HG03025 (cell line): Measurements from ENCODE around the gene SUPT3H.

Experiments used
- ATAC-seq: cut with Tn5 transposase; IDR thresholded peaks from one replicate; pipeline ENCODE4 v1.9.1; 2021; ENCODE audit warnings: mild to moderate bottlenecking, moderate library complexity; ENCODE audit not compliant: unreplicated experiment, low FRiP score

The SUPT3H gene

GRCh38 chr6:45272626-45273025 is 105.1 kb downstream of the SUPT3H start:
- ATAC-seq, result no peak

- no peak for ATAC-seq
These were observed 112.5 kb downstream of the SUPT3H start for GRCh38 chr6:45265246-45265645.

GRCh38 chr6:45260696-45261095 is 117.0 kb downstream of the SUPT3H start:
- no peak for ATAC-seq

GRCh38 chr6:45256697-45257695 is 120.7 kb downstream of the SUPT3H start:
- ATAC-seq, result no peak

- no peak for ATAC-seq
These were observed 122.3 kb downstream of the SUPT3H start for GRCh38 chr6:45255434-45255833.

- ATAC-seq, result no peak
These were observed 123.5 kb downstream of the SUPT3H start for GRCh38 chr6:45254253-45254652.

GRCh38 chr6:45253453-45253852 is 124.3 kb downstream of the SUPT3H start:
- ATAC-seq, result no peak

GRCh38 chr6:45231660-45232059 is 146.1 kb downstream of the SUPT3H start:
- ATAC-seq, result no peak

- ATAC-seq, result no peak
These were observed 148.3 kb downstream of the SUPT3H start for GRCh38 chr6:45229416-45229815.

- ATAC-seq, result no peak
These were observed 151.7 kb downstream of the SUPT3H start for GRCh38 chr6:45226081-45226480.

GRCh38 chr6:45222380-45222779 is 155.4 kb downstream of the SUPT3H start:
- no peak for ATAC-seq

GRCh38 chr6:45215759-45216158 is 162.0 kb downstream of the SUPT3H start:
- no peak for ATAC-seq

- no peak for ATAC-seq
These were observed 164.8 kb downstream of the SUPT3H start for GRCh38 chr6:45212976-45213375.

GRCh38 chr6:45209762-45210161 is 168.0 kb downstream of the SUPT3H start:
- no peak for ATAC-seq

GRCh38 chr6:45206793-45207492 is 170.8 kb downstream of the SUPT3H start:
- no peak for ATAC-seq

GRCh38 chr6:45201484-45201883 is 176.2 kb downstream of the SUPT3H start:
- ATAC-seq, result no peak

GRCh38 chr6:45200510-45200909 is 177.2 kb downstream of the SUPT3H start:
- no peak for ATAC-seq

- no peak for ATAC-seq
These were observed 178.2 kb downstream of the SUPT3H start for GRCh38 chr6:45199554-45199953.

GRCh38 chr6:45196121-45196520 is 181.6 kb downstream of the SUPT3H start:
- no peak for ATAC-seq

GRCh38 chr6:45195137-45195536 is 182.6 kb downstream of the SUPT3H start:
- ATAC-seq, result no peak

- no peak for ATAC-seq
These were observed 185.2 kb downstream of the SUPT3H start for GRCh38 chr6:45192556-45192955.

- ATAC-seq, result no peak
These were observed 186.3 kb downstream of the SUPT3H start for GRCh38 chr6:45191414-45191813.
